ENCODE data around the gene SNTB2.

Gene SNTB2

DNA sequence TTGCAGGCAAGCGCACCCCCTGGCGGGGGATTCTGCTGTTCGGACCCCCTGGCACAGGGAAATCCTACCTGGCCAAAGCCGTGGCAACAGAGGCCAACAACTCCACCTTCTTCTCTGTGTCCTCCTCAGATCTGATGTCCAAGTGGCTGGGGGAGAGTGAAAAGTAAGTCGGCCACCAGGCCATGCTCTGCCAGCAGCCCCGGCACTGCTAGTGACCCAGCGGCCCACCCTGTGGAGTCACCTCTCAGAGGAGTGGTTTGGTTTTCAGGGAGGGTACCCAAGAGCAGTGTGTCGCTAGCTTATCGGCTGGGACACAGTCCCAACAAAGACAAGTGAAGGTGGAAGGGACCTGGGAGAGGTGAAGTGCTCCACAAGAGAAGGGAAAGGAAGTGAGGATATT lies 132.4 kb downstream of the SNTB2 start:
- no peak for DNase-seq (ENCODE audit: low read depth)

DNA sequence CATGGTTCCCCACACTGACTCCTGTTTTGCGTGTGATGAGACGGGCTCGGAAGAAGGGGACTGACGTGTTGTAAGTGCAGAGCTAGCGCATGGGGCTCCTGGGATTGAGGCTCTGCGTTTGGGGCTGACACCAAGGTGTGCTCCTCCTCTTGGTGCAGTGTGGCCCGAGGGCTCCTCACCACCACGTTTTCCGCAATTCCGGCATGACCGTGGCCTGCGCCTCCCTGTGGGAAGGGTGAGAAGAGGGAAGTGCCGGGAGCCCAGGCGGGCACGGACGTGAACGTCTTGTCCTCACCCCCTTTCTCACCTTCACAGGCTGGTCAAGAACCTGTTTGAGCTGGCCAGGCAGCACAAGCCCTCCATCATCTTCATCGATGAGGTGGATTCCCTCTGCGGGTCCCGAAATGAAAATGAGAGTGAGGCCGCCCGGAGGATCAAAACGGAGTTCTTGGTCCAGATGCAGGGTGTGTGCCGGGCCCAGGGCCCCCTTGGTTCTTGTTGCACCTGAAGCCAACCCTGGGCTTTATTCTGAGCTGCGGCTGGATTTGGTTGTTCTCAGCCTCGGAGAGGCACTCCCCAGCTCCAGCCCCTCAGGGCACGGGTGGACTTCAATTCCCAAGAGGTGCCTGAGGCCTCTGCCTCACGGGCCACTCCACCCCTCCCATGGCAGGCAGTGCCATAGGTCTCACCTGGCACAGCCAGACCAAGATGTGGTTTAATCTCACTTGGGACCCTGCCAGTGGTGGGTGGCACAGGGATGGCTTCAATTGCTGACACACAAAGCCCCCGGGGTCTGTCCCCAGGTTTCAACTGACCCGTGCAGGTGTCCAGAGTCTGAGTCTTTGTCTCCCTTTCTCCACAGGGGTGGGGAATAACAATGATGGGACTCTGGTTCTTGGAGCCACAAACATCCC lies 133.1 kb downstream of the SNTB2 start:
- DNase-seq (ENCODE audit: low read depth) = no peak

DNA sequence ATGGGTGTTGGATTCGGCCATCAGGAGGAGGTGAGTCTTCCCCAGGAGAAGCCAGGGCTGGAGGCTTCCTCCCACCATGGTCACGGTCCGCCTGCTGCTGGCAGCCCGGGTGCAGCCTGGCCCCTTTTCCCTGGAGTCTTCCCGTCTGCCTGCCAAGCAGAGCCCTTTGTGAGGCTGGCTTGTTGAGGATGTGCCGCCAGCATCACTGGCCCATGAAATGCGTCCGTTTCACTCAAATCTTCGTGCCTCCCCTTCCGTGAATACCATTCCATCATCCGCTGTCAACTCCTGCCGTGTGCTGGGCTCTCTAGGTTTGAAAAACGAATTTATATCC lies 133.7 kb downstream of the SNTB2 start:
- DNase-seq (ENCODE audit: low read depth) = no peak

DNA sequence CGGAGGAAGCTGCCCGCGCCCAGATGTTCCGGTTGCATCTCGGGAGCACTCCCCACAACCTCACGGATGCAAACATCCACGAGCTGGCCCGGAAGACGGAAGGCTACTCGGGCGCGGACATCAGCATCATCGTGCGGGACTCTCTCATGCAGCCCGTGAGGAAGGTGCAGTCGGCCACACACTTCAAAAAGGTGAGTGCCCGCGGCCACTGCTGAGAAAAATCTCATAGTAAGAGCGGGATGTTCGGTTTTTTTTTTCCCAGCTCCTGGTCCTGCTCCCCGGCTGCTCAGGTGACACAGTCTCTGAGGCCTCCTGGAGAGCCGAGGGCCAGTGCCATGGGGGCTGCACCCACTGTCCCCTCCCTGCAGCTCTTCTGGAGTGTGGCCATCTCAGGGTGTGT lies 134.1 kb downstream of the SNTB2 start:
- DNase-seq (ENCODE audit: low read depth) = no peak

DNA sequence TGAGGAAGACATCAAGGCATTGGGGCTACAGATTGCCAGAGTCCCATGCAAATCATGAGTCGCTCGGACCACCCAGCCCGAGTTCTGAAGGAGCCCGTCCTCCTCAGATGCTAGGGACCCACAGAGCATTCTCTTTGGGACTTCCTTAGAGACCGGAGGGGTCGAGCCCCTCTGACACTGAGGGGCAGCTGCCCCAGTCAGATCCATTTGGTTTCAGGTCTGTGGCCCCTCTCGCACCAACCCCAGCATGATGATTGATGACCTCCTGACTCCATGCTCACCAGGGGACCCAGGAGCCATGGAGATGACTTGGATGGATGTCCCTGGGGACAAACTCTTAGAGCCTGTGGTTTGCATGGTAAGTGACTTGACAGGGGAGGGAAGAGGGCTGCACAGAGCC lies 135.4 kb downstream of the SNTB2 start:
- no peak for DNase-seq (ENCODE audit: low read depth)

DNA sequence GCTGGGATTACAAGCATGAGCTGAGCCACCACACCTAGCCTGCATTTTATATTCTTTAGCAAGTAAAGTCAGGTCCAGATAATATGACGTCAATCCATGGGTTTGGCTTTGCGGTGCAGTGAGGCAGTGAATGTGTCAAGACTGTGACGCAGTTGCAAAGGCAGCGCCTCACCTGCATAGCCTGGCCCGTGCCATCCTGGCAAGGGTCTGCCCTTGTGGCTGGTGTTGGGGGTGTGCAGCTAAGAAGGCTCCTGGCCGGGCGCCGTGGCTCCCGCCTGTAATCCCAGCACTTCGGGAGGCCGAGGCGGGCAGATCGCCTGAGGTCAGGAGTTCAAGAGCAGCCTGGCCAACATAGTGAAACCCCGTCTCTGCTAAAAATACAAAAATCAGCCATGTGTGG lies 136.5 kb downstream of the SNTB2 start:
- DNase-seq (ENCODE audit: low read depth) = no peak

DNA sequence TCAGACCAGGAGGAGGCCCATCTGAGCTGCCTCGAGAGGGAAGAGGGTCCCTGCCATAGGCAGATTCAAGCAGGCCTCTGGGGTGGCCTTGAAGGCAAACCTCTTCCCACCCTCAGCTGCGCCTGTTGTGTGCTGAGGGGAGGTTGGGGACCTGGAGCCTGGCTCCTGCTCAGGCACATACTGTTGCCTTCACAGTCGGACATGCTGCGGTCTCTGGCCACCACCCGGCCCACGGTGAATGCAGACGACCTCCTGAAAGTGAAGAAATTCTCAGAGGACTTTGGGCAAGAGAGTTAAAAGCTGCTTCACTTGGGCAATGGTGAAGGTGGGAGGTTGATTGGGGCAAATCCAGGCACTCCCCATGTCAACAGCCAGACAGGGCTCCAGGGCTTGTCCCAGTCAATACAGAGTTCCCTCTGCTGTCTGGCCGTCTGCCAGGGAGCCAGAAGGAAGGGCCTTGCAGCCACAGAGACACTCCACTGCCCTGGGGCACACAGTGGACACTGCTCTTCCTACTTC lies 137.1 kb downstream of the SNTB2 start:
- DNase-seq (ENCODE audit: low read depth) = no peak

DNA sequence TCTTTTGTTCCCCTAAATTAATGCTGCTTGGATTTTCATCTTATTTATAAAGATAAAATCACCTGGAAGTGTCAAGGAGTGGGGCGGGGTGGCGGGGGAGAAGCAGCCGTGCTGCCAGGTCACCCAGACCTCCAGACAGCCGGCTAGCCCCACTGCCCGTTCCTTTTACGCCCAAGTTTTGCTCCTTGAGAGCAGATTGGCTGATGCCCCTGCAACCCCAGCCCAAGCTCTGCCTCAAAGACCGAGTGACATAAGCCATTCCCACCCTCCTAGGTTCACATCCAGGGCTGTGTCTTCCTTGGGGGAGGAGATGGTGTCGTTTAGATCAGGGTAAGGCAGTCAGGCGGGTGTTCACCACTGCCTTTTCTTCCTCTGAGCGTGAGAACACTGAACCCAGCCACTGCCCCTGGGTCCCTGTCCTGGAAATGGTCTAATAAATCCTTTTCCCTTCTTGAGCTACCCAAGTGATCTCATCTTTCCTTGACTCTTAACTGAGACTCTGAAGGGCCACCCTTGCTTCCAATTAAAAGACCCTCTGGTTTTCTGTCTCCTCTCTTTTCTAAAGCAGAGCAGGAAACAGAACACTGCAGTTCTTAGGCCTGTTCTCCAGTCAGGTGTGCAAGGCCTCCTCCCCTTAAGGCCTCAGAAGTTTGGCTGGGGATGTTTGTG lies 137.8 kb downstream of the SNTB2 start:
- DNase-seq (ENCODE audit: low read depth) = no peak

DNA sequence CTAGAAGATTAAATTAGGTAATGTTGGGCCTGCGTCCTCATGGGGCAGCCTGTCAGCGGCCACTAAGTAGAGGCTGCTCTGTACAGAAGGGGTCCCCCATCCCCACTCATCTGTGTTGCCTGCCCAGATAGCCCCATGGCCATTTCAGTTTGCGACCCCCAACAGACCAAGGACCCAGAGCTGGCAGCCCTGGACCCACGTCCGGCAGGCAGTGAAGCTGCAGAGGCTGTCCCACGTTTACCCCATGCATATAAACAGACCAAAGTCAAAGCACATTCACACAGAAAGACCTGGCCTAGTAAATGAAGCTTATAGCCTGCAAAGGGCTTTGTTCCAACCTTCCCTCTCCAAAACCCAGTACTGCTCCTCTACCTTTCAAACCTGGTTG lies 138.8 kb downstream of the SNTB2 start:
- no peak for DNase-seq (ENCODE audit: low read depth)

DNA sequence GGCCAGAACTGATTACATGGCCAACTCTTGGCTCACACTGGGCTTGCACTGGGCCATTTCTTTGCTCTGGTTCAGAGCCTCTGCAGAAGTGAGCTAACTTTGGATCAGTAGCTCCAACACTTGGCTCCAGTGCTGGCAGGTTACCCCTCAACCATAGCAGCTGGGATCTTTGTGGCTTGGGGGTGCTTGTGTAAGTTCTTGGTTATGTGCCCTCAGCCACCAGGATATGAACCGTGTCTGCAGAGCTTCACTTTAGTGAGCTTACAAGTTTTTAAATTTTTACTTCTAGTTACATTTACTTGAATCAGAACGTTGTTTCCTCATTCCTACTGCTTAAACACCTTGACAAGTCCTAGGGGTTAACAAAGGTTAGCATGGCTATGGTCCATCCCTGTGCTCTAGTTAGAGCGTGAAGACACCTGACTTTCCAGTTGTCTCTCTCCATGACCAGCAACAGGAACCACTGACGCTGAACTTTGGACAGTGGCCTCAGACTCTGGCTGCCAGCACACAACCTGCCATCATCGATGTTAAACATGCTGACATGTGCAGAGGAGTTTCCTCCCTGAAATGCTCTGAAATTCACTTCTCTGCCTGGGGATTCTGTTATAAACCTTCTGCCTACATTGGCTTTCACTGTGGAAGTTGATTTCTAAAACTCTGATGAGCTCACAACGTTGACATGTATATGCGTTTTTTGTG lies 139.4 kb downstream of the SNTB2 start:
- no peak for DNase-seq (ENCODE audit: low read depth)

DNA sequence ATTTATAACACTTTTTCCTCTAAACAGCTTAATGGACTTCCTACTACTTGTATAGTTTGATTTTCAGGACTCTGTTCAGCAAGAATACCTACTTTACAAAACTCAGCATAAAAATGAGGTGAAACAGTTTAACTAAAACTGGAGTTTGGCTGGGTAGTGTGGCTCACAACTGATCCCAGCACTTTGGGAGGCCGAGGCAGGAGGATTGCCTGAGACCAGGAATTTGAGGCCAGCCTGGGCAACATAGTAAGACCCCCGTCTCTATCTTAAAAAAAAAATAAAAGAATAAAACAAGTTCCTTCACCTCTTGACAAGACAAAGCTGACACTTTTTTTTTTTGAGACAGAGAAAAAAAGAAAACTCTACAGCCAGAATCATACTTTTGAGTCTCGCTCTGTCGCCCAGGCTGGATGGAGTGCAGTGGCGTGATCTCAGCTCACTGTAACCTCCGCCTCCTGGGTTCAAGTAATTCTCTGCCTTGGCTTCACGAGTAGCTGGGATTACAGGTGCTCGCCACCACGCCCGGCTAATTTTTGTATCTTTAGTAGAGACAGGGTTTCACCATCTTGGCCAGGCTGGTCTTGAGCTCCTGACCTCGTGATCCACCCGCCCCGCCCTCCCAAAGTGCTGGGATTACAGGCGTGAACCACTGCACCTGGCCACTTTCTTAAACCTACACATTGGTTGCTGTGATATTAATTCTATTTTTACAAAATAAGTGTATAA lies 140.8 kb downstream of the SNTB2 start:
- no peak for DNase-seq (ENCODE audit: low read depth)

DNA sequence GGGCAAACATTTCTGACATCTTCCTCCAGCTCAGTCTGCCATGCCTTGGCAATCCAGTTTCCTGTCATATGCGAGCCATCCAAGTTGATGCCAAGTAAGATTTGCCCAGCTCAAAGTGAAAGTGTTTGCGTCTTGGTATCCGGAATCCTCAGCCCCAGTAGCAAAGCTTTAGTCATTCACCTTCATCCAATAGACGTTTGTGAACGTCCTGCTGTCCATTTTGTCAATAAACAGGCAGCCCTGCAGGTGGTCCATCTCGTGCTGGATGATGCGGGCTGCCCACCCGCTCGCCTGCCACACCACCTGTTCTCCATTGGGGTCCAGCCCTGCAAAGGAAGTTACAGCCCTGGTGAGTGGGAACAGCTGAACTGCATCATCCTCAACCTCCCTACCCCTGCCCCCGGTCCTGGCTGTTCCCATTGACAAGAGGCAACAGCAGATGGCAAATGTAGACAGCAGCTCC lies 141.9 kb downstream of the SNTB2 start:
- no peak for DNase-seq (ENCODE audit: low read depth)

DNA sequence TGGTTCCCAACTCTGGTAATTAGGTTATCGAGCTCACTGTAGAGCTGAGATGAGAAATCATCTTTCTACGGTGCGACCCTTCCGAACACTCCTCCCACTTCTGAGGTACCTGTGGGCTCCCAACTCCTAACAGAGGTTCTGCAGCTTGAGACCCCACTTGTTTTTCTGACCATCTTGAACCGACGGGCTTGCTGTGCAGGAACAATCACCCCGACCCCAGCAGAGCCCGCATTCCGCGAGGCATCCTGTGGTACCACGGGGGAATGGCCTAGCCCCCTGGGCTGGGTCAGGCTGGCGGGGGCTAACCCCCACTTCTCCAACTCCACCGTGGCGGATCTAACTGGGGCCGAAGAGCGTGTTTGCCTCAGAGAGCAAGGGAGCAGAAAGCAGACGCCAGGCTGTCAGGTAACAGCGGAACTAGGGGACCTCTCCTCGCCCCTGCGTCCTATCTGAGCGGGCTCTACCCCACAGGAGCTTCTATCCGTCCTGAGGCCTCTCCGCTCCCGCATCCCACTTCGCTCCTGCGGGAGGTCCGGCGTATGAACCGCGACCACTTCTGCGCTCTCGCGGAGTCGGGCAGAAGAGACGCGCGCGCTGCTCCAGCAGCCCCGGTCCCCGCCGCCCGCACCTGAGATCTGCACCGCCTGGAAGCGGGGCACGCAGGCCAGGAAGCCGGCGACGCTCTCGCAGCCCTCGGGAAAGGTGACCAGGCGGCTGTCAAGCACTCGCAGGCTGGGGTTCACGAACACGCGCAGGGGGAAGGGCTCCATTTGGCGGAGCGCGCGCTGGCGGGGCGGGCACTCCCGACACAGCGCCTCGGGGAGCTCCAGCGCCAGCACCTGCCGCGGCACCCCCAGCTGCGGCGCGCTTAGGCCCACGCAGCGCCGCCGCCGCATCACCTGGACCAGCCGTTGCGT lies 142.7 kb downstream of the SNTB2 start:
- DNase-seq (ENCODE audit: low read depth) = peak; percentile 47

DNA sequence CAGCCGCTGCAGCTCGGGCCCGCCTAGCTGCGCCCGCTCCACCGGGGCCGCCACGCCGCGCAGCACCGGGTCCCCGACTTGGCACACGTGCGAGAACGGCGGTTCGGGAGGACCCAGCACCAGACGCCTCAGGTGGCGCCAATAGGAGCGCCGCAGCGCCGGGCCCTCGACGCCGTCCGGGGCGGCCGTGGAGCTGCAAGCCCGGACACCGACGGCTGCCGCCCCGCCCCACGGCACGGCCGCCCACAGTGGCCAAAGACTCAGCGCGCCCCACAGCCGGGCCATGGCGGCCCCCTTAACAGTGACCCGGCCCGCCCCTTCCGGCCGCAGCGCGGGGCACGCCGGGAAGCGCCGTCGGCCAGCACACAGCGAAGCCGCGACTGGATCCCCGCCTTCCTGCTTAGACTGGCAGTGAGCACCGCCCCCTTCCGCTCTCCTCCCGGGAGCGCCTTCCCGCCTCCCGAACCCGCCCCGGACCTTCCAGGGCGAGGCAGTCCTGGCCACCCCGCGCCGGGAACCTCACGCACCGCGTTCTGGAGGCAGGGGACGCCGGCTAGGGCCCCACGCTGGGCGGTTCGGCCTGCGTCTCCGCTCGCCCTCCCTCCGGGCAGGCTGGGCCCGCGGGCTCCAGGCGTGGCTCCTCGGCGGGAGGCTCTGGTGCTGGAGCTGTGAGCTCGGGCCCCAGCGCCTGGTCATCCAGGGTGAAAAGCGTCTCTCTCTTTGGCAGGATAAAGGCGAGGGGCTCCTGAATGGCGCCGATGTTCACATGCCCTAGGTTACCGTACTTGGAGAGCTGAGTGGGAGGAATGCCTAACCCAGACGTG lies 143.5 kb downstream of the SNTB2 start, which contains the start of gene PDF:
TSS of gene PDF (minus strand) at position 303 of the 824 bp plus-strand sequence. CDS start at position 285, 18 bp downstream.
- peak; percentile 83 for DNase-seq (ENCODE audit: low read depth)

DNA sequence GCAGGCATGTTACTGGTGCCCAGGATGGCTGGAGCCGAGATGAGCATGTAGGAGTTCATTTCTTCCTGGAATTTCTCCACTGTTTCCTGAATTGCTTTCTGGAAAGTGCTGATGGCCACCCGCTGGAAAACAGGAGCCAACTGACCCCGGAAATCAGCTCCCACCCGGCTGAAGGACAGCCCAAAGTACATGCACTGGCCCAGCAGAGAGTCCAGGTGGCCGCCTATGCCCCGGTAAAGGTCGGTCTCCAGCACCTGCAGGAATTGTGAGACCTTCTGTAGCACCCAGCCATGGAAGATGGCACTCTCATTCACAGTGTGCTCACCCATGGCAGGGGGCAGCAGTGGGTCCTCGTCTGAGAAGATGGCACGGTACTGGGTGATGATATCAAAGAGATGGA lies 147.7 kb downstream of the SNTB2 start:
- DNase-seq (ENCODE audit: low read depth) = no peak

DNA sequence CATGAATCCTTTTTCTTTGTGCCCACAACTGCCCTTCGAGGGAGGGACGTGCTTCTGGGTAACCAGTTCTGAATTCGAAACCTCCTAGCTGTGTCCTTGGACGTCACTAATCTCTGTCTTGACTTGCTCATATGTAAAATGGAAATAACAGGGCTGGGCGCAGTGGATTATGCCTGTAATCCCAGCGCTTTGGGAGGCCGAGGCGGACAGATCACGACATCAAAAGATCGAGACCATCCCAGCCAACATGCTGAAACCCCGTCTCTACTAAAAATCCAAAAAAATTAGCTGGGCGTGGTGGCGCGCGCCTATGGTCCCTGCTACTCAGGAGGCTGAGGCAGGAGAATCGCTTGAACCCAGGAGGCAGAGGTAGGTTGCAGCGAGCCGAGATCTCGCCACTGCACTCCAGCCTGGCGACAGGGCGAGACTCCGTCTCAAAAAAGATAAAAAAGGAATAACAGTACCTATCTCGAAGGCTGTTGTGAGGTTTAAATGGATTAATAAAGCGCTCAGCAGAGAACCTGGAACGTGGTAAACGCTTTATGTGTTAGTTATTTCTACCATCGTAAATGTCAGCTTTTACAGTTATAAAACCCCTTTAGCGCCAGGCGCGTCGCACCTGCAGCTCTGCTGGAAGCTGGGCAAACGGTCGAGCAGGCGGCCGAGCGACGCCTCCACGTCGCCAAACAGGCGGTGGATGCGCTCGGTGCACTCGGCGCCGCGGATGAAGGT lies 151.8 kb downstream of the SNTB2 start:
- DNase-seq (ENCODE audit: low read depth) = no peak

DNA sequence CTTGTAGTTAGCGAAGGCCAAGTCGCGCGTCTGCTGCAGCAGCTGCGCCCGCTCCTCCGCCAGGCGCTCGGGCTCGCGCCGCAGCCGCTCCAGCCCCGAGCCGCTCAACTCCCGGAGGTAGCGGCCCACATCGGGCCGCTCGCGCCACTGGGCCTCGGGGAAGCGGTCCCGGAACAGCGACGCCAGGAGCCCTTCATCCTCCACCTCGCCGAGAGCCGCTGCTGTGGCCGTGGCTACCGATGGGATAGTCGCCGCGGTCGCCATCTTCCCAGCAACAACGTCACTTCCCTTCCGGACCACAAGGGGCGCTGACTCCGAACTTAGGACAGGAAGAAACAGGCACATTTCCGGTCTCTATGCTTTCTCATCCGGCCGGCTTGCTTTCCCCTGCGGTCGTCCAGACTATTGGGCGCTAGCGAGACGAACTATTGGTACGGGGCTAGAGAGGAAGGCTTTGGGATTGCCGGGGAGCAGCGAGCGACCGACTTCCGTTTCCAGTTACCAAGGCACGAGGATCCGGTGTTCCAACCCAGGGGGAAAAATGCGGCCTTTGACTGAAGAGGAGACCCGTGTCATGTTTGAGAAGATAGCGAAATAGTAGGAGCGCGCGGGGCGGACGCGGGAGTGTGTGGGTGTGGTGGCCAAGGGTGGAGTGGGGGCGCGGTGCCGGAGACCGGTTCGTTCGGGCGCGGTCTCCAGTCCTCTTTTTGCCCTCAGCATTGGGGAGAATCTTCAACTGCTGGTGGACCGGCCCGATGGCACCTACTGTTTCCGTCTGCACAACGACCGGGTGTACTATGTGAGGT lies 152.5 kb downstream of the SNTB2 start, which contains the start of the genes COG8 and NIP7:
TSS of gene COG8 (minus strand) at position 276 of the 806 bp plus-strand sequence. CDS start at position 264, 12 bp downstream.
TSS of gene NIP7 (plus strand) at position 484 of the 806 bp plus-strand sequence. CDS start at position 542, 58 bp downstream.
- DNase-seq (ENCODE audit: low read depth) = peak; percentile 87

DNA sequence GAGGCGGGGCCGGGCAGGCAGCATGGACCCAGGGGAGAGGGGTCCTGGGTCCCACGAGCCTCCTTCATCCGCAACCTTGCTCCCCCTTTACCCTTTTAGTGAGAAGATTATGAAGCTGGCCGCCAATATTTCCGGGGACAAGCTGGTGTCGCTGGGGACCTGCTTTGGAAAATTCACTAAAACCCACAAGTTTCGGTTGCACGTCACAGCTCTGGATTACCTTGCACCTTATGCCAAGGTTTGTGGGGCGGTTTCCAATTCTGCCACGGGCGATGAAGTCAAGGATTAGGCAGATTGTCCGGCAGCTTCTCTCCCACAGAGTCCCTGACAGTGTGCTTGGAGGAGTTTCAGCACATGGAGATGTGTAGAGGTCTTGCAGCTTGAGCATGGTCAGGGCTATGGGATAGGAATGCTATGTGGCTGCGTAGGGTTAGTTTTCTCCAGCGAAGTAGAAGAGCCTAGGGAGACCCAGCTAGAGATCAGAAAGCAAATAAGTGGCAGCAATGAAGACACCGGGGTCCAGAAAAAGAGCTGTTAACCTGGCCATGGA lies 153.2 kb downstream of the SNTB2 start:
- DNase-seq (ENCODE audit: low read depth) = no peak
